Measurements from ENCODE around the gene NDUFS6.

The NDUFS6 gene

DNA sequence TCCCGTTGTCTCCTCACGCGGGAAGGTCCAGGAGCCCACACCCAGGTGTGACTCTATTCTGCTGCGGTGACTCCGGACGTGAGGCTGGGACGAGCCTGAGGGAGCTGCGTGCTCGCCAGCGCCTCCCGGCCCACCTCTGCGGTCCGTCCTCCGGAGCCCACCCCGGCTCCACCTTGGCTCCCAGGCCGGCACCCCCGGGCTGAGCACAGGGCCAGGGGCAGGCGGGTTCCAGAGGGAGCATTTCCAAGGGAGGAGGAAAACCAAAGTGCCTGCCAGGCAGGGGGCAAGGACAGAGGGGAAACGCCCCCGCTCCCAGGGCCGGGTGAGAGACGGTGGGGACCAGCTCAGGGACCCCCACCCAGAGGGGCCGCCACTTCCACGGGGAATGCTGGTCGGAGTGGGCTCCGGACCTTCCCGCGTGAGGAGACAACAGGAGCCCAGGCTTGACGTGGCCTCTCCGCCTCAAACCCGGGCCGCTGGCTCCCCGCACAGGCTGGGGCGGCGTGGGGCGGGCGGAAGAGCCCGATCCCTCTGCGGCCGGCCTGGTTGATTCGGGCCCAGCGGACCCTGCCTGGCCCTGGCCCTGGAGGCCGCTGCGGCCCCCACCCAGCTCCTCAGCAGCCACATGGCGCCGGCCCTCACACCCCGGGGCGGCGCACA, 55.5 kb downstream of the NDUFS6 start:
- no peak for DNase-seq

DNA sequence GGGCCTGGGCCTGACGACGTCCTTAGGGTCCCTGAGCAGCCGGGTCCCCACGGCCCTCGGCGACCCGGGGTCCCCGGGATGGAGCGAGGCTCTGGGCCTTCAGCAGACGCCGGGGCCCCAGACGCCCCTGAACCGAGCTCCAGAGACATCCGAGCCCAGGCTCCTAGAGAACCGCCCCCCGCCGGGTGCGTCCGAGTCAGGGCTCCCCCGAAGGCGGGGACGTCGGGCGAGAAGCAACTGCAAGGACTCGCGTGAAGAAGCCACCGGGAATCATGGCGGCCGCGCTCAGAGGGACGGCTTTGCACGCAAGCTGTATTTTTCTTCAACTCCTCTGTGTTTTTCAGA, 56.0 kb downstream of the NDUFS6 start:
- no peak for DNase-seq

DNA sequence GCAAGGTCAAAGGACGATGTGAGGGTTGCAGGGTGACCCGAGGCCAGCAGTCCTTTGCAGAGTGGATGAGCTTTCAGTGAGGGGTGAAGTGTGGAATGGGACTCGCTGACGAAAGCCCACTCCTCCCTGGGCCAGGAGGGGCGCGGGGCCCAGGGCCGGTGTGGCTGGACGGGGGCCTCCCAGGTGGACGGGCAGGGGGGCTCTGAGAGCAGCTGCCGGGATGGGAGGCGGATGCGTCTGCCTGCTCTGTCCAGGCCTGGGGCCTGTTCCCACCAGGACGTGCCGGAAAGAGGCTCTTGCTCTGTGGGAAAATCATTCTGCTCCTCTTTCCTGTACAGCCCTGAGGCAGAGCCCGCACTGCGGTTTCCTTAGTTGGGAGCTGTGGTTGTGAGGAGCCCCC, 57.2 kb downstream of the NDUFS6 start:
- DNase-seq: no peak

DNA sequence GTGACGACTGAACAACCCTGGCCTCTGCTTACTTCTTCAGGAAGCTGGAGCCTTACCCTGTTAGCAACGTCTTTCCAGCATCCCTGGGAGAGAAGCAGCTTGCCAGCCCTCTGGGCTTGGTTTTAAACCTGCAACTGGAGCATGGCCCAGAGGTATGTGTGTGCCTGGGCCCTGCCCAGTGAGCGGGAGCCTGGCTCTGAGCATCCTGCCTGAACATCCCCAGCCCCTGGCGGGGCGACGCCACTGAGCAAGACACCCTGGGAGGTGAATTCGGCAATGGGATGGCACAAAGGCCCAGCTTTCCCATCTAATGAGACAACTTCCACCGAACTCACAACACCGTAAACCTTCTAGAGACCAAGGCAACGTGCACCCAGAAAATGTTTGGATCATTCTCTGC, 57.9 kb downstream of the NDUFS6 start:
- no peak for DNase-seq

DNA sequence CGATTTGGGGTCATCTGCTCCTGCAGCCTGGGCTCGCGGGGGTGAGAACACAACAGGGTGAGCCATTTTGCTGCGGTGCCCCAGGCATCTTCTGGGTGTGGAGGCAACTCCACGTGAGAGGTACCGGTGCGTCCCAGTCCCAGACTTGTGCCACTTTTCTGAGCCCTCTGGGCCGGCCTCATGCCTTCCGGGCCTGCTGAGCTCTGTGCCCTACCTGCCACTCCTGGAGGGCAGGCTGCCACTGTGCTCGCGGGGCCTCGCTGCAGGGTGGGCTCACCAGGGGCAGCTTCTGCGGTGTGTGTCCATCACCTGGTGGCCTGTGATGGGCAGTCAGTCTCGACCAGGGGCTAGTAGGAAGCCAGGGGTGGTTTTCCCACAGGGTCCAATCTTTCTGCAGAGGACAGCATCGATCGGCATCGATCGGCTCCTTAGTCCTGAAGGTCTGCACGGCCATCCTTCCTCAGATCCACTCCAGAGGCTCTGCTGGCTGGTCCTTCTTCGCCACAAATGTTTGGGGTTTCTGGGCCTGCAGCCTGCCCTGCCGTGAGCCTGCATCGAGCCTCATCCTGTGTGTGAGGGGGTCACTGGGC, 58.9 kb downstream of the NDUFS6 start:
- no peak for DNase-seq

DNA sequence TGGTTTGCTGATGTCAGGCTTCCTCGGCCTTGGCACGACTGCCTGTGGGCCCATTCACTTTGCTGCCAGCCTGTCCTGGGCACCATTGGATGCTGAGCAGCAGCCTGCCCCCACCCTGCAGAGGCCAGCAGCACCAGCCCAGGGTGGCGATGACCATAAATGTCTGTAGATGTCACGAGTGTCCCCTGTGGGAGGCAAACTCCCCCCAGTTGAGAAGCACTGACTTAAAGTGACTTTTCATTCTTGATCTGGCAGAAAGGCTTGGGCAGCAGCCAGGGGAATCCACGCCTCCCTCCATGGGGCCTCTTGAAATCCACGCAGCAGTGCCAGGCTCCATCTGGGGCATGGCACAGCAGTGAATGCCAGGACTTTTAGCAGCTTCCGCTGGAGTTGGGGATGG, 59.7 kb downstream of the NDUFS6 start:
- no peak for DNase-seq

DNA sequence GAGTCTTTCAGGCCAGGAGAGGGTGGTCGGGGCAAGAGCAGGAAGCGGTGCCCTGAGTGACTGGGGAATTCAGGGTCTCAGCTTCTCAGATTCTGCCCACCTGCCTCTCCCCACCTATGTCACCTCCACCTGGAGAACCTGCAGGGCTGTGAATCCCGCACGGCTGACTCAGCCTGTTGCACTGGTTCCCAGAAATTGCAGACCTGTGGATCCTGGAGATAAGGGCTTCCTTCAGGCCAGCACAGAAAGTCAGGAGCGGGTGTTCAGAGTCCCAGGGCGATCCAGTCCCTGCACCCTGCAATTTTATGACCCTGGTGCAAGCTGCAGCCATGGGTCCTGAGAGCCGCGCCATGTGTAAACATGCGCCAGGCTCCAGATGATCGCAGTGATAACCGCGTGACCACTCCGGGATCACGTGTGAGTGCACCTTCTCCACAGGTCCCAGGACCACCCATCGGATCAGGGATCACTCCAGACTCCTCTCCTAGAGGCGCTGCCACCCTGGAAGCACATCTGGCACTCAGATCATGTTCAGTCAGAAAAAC, 63.8 kb downstream of the NDUFS6 start:
- no peak for DNase-seq

DNA sequence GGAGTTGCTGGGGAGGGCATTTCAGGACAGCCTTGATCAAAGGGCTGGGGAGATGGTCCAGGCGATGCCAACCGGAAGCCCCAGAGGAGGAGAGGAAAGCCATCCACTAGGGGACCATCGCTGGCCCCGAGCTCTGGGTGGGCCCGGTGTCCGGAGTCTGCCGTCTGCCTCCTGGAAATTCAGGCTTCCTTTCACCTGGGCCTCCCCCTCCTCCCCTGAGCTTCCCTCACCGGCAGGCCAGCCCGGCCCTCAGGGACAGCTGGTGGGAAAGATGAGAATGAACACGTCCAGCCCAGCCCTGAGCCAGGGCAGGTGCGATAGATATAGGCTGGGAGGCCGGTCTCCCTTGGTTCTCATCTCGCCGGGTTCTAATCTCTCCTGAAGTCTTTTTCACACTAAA, 64.3 kb downstream of the NDUFS6 start:
- no peak for DNase-seq

All from SIG-M5 (cell line).